GM13976 (cell line): ENCODE data around the gene ACSS1.

ENCODE experiments used
- DNase-seq: peaks from one replicate; pipeline ENCODE4 v3.0.0; 2012; ENCODE audit warnings: low spot score
- in situ Hi-C: fragments of 300-500 bp; cut with MboI; formaldehyde crosslinking; loops from one replicate; pipeline ENCODE4 v1.12.0; 2022; ENCODE audit warnings: low sequenced_read_pairs, mixed read lengths, inconsistent platforms; ENCODE audit not compliant: unreplicated experiment
- TF ChIP-seq, protein P1 (sequence below): IDR thresholded peaks from 2 replicates; pipeline ENCODE4 v1.5.1; 2012; ENCODE audit warnings: borderline replicate concordance, mild to moderate bottlenecking; ENCODE audit not compliant: insufficient read depth; ENCODE audit errors: extremely low read depth, missing control alignments, control extremely low read depth

ACSS1 gene

GRCh38 chr20:25065072-25065624, 7.2 kb upstream of the ACSS1 start:
- TF ChIP-seq, protein P1, sequence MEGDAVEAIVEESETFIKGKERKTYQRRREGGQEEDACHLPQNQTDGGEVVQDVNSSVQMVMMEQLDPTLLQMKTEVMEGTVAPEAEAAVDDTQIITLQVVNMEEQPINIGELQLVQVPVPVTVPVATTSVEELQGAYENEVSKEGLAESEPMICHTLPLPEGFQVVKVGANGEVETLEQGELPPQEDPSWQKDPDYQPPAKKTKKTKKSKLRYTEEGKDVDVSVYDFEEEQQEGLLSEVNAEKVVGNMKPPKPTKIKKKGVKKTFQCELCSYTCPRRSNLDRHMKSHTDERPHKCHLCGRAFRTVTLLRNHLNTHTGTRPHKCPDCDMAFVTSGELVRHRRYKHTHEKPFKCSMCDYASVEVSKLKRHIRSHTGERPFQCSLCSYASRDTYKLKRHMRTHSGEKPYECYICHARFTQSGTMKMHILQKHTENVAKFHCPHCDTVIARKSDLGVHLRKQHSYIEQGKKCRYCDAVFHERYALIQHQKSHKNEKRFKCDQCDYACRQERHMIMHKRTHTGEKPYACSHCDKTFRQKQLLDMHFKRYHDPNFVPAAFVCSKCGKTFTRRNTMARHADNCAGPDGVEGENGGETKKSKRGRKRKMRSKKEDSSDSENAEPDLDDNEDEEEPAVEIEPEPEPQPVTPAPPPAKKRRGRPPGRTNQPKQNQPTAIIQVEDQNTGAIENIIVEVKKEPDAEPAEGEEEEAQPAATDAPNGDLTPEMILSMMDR = no peak
- in situ Hi-C loops = loop anchor here (25.0 kb wide), 1 partner anchor 347 kb away; the partner anchor contains the start of gene GINS1
- DNase-seq = no peak

GRCh38 chr20:25064561-25065071, 6.7 kb upstream of the ACSS1 start:
- TF ChIP-seq, protein P1 = no peak
- no peak for DNase-seq
- in situ Hi-C loops = loop anchor here (5.0 to 25.0 kb wide), 2 partner anchors 67 to 348 kb away; partner anchors contain the start of gene GINS1

GRCh38 chr20:25063981-25064380, 6.0 kb upstream of the ACSS1 start:
- TF ChIP-seq, protein P1 = no peak
- DNase-seq = no peak
- in situ Hi-C loops = loop anchor here (5.0 to 25.0 kb wide), 2 partner anchors 67 to 348 kb away; partner anchors contain the start of gene GINS1

DNA sequence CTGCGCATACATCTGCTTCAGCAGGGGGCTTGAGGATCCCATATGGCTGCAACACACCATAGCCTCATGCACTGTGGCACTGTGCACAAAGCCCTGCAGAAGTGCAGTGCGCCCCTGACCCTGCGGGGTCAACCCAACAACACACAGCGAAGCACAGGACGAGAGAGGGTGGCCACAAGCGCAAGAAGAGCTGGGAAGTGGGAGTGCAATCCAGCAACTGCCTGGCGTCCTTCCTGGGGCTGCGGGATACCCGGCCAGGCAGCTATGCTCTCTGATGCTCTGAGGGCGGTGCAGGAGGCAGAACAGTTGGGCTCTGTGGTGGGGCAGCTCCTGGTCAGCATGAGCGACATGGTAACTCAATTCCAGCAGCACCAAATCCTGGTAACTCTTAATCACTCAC, 5.6 kb upstream of the ACSS1 start:
- TF ChIP-seq, protein P1 = no peak
- in situ Hi-C loops = loop anchor here (5.0 to 25.0 kb wide), 2 partner anchors 66 to 349 kb away; partner anchors contain the start of gene GINS1
- DNase-seq = no peak

DNA sequence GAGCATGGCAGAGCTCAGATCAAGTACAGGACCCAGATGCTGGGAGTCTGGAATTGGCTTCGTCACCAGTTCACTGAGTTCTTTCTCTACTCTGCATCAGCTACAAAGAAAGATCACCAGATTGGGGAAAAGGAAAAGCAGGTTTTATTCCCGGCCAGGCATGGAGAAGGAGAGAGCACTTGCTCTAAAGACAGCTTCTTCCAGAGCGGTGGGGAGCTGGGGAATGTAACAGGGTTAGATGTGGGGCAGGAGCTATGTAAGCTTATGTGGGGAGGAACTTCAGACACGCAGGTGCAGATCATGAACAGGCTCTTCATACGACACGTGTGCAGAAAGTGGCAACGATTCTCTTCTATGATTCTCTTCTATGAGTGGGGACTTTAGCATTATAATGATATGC, 4.9 kb upstream of the ACSS1 start:
- in situ Hi-C loops = loop anchor here (5.0 to 25.0 kb wide), 2 partner anchors 66 to 349 kb away; partner anchors contain the start of gene GINS1
- DNase-seq = no peak

DNA sequence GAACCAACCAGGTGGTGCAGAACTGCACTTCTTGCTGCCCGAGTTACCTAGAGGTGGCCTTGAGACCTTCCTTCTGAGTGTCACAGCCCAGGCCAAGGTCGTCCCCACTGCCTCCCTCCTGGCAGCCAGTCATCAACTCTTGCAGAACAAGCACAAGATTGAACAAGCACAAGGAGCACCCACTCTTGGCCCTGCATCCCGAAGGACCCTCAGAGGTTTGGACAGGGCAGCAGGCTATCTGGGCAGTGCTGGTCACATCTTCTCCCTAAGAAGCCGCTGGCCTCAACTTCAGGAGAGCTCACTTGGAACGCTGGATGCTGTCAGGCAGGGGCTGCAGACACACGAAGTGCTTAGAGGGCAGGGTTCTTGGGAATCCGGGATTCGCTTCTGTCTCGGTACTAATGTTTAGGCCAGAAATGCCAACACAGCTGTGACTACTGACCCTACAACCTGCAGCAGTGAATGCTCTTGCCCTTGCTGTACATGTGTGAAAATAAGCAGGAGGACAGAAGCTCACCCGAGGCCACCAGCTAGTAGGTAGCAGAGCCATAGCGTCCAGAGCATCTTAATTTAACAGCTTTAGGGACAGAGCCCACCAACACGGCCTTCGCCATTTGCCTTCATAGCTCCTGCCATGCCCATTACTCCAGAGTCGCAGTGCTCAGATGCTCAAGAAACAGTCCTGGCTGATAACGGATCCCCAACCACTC, 4.0 kb upstream of the ACSS1 start:
- DNase-seq = no peak
- in situ Hi-C loops = loop anchor here (5.0 to 25.0 kb wide), 2 partner anchors 65 to 350 kb away; partner anchors contain the start of gene GINS1
- TF ChIP-seq, protein P1 = no peak

More for the DNA sequence above, 4.9 kb upstream of the ACSS1 start:
- TF ChIP-seq, protein P1 = no peak
